ENCODE measurements around the gene MNAT1.
"Not testable (repeated sequence)": the region's sequence is repeated elsewhere in the genome, so short reads cannot be mapped to it uniquely, and the experiment has no call there.

MNAT1 gene

GRCh38 chr14:60882219-60882618 is 147.7 kb downstream of the MNAT1 start:
- DNase-seq (ENCODE audit: low read depth in 2 of 2) = no peak

DNA sequence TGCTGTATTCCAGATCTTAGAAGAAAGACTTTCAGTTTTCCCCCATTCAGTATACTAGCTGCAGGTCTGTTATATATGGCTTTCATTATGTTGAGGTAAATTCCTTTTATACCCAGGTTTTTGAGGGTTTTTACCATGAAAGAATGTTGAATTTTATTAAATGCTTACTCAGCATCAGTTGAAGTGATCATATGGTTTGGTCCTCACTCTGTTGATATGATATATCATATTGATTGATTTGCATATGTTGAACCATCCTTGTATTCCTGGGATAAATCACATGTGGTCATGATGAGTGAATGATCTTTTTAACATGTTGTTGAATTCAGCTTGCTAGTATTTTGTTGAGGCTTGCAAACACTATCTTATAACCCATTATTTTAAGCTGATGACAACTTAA is 149.6 kb downstream of the MNAT1 start:
- no peak for DNase-seq (ENCODE audit: low read depth in 2 of 2)

DNA sequence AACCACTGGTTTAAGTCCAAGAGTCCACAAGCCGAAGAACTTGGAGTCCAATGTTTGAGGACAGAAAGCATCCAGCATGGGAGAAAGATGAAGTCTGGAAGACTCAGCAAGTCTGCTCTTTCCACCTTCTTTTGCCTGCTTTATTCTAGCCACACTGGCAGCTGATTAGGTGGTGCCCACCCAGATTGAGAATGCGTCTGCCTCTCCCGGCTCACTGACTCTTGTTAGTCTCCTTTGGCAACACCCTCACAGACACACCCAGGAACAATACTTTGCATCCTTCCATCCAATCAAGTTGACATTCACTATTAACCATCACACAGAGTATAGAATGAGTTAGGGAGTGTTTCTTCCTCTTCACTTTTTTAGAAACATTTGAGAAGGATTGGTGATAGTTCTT is 156.1 kb downstream of the MNAT1 start:
- DNase-seq (ENCODE audit: low read depth in 2 of 2) = not testable (repeated sequence)

DNA sequence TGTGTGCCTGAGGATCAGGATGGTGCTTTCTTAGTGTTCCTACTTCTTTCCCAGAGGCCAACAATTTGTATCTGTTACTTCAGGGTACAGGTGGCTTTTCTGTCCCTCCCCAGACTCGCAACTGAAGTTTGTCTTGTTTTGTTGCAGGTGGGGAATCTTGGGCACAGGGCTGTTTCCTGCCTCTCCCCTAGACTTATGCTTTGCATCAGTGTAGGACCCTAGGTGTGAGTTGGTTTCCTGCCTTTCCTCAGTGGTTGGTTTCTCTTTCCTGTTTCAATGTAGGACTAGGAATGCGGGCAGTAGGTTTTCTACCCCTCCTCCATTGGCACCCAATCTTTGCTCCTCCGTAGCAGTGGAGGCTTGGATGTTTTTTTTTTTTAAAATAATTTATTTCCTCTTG is 159.3 kb downstream of the MNAT1 start:
- no peak for DNase-seq (ENCODE audit: low read depth in 2 of 2)

DNA sequence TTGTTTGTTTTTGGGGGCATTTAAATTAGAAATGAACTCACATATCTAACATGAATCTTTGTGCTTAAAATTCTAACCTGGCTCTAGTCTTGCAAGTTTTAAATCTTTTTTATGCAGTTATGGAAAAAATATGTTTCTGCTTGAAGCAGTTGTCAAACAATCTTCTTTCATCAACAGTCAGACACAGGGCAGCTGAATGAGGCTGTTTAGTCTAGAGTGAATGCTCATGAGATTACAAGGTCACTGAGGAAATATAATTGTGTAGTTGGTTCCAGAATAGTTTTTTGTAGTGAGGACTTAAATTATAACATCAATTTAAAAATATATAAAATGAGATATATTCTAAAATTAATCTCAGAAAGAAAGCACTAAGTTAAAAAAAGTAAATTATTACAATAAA is 169.8 kb downstream of the MNAT1 start:
- DNase-seq (ENCODE audit: low read depth in 2 of 2) = no peak

- no peak for DNase-seq (ENCODE audit: low read depth in 2 of 2)
Observed at GRCh38 chr14:60905923-60906322, 171.4 kb downstream of the MNAT1 start.

- no peak for DNase-seq (ENCODE audit: low read depth in 2 of 2)
Observed at GRCh38 chr14:60915781-60916180, 181.2 kb downstream of the MNAT1 start.

GRCh38 chr14:60922050-60922449 is 187.5 kb downstream of the MNAT1 start:
- DNase-seq (ENCODE audit: low read depth in 2 of 2) = no peak

- no peak for DNase-seq (ENCODE audit: low read depth in 2 of 2)
Observed at GRCh38 chr14:60925286-60925685, 190.7 kb downstream of the MNAT1 start.

DNA sequence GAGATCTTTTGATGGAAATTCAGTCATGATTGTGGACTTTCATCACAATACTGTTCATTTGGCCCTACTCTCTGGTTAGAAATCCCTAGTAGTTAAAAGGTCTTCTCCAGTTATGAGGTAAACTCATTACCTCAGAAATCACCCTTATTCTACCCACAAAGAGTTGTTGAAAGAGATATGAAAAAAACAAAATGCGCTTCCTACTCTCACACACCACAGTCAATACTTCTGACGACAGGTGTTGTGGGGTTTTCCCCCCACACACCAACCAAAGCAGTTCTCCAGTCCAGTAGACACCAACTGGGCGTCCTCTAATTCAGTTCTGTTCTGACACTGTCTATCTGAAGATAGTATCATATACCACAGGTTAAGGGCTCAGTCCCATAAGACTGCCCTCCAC is 191.4 kb downstream of the MNAT1 start:
- DNase-seq (ENCODE audit: low read depth in 2 of 2) = no peak

GRCh38 chr14:60931218-60931617 is 196.7 kb downstream of the MNAT1 start:
- no peak for DNase-seq (ENCODE audit: low read depth in 2 of 2)

DNA sequence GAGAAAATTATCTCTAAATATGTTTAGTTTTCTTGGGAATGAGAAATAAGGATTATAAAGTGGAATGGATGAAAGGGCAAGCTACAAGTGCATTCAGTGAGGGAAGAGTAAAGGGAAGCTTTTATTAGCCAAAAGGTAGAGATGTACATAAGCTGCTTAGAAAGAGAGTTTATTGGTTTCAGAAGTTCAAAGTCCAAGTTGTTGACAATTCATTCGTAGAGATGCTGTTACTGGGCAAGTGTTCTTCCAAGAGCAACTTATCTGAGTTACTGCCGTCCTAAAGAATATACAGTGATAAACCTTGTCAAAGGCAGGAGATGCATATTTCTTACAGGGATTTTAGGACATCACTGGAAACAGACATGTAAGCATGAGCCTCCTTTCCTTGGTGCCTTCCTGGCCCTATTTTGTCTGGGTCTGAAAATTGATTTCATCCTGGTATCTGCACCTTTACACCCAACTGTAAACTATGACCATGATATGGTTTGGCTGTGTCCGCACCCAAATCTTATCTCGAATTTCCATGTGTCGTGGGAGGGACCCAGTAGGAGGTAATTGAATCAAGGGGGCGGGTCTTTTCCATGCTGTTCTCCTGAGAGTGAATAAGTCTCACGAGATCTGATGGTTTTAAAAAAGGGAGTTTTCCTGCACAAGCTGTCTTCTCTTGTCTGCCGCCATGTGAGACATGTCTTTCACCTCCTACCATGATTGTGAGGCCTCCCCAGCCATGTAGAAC is 199.5 kb downstream of the MNAT1 start:
- no peak for DNase-seq (ENCODE audit: low read depth in 2 of 2)

GRCh38 chr14:60935319-60935718 is 200.8 kb downstream of the MNAT1 start:
- no peak for DNase-seq (ENCODE audit: low read depth in 2 of 2)

- DNase-seq (ENCODE audit: low read depth in 2 of 2) = no peak
Observed at GRCh38 chr14:60943637-60944032, 209.1 kb downstream of the MNAT1 start.

GRCh38 chr14:60944204-60944603 is 209.6 kb downstream of the MNAT1 start:
- DNase-seq (ENCODE audit: low read depth in 2 of 2) = no peak

GRCh38 chr14:60945984-60946383 is 211.4 kb downstream of the MNAT1 start:
- no peak for DNase-seq (ENCODE audit: low read depth in 2 of 2)

DNA sequence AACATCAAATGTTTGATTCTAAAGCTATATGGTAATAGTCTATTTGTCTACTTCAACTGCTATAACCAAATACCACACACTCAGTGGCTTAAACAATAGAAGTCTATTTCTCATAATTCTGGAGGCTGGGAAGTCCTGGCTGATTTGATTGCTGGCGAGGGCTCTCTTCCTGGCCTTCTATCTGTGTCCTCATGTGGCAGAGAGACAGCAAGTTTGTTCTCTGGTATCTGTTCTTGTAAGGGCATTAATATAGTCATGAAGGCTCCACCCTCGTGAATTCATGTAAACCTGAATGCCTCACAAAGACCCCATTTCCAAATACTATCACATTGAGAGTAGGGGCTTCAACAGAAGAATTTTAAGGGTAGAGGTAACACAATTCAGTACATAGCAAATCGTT is 212.2 kb downstream of the MNAT1 start:
- no peak for DNase-seq (ENCODE audit: low read depth in 2 of 2)

DNA sequence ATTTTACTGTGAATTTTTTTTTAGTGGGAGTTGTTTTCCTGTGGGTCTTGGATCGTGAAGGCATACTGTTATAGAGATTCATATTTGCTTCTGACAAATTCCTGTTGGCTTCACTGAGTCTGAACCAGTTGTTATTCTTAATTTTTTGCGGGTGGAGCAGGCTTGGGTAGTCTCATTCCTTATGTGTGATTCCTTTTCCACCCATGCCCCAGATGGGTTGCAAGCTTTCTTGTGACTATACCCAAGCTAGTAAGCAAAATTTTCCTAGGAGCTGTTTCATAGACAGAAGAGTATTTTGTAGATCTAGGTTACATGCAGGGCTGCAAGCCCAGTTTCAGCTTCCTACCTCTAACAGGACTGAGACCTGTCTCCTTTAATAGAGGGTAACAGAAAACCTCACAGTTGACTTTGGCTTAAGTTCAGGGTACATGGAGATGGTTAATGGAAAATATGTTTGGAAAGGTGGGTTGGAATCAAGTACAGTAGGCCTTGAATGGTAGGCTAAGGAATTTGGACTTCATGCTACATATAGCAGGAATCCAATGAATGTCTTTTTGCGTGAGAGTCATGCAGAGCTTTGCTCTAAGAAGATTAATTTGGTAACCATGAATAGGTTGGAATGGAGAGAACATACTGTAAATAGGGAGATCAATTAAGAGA is 217.3 kb downstream of the MNAT1 start:
- DNase-seq (ENCODE audit: low read depth in 2 of 2) = no peak

DNA sequence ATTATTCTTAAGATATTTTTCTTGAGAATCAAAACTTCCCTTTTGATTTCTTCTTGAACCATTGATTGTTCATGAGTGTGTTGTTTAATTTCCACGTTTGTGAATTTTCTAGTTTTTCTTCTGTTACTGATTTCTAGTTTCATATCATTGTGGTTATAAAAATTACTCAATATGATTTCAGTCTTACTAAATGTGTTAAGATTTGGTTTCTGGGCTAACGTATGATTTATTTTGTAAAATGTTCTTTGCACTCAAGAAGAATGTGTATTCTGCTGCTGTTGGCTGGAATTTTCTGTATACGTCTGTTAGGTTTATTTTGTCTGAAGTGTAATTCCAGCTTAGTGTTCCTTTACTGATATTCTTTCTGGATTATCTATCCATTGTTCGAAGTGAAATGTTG is 221.6 kb downstream of the MNAT1 start:
- DNase-seq (ENCODE audit: low read depth in 2 of 2) = no peak

DNA sequence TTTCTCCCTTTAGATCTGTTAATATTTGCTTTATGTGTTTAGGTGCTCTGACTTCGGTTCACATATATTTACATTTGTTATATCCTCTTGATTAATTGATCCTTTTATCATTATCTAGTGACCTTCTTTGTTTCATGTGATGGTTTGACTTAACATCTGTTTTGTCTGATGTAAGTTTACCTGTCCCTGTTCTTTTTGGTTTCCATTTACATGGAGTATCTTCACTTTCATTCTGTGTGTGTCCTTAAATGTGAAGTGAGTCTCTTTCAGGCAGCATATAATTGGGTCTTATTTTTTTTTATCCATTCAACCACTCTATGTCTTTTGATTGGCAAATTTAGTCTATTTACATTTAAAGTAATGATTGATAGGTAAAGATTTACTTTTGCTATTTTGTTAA is 222.1 kb downstream of the MNAT1 start:
- no peak for DNase-seq (ENCODE audit: low read depth in 2 of 2)

DNA sequence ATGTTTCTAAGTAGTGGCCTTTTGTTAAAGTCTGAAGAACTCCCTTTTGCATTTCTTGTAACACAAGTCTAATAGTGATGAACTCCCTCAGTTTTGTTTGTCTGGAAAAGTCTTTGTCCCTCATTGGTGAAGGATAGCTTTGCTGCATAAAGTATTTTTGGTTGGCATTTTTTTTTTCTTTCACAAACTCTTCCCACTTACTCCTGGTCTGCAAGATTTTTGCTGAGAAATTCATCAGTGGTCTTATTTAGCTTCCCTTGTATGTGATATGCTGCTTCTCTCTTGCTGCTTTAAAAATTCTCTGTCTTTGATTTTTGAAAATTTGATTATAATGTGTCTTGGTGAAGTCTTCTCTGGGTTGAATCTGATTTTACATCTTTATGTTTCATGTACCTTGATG is 223.6 kb downstream of the MNAT1 start:
- no peak for DNase-seq (ENCODE audit: low read depth in 2 of 2)

DNA sequence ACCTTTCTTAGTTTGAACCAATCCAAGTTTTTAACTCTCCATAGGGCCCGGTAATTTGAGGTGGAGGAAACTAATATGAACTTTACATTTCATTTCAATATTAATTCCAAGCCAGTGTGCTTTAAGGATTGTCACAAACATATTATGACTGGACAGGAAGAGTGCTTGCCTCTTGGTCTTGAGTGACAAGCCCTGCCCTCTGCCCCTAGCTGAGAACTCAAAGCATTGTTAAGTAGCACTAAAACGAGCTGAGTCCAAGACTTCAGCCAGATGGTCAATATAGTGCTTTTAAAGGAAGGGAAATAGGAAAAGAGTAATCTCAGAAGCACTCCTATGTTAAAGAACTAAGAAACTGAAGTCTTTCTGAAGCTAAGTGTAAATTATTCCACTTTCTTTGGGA is 229.2 kb downstream of the MNAT1 start:
- no peak for DNase-seq (ENCODE audit: low read depth in 2 of 2)

DNA sequence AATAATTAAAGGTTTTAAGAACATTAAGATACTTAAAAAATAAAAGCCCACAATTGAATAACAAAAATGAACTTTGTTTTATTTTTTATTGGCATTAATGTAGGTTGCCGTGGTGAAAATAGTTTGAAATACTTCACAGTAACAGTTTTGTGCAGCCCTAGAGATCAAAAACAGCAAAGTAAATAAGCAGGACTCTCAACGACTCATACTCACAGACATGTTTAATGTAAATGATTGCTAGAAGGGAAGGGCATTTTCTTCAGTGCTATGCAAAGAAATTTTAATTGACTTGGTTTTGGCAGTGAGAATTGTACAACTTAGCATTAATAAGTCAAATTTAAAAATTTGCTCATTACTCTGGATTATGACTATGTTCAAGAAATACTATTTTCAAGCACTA is 230.3 kb downstream of the MNAT1 start:
- DNase-seq (ENCODE audit: low read depth in 2 of 2) = no peak

DNA sequence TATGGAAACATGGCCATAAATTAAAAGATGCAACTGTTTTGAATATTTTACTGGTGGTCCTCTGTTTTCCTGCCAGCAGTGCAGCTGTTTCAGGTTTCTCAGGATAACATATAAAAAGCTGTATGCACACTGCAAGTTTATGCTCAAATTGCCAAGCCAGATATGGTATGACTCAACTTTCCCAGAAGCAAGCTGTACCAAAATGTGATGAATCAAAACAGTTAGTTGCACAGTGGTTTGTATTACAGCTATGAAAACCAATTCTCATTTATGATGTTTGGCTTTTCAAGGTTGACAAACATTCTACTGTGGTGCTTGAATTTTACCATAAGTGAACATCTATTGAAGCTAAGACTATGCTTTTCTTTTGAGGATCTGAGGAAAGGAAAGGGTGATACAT is 230.8 kb downstream of the MNAT1 start:
- no peak for DNase-seq (ENCODE audit: low read depth in 2 of 2)

Measured in stimulated activated CD4-positive, alpha-beta T cell treated with anti-CD3 and anti-CD28 coated beads, Interleukin-12 subunit alpha, Interleukin-12 subunit beta, amount 100 ng/mL, for 24 hours (primary cell).